ENCODE measurements around the gene SF3B4. TPM values are rescaled to one million over a fixed set of nuclear protein-coding genes. Genes with fewer than 3 reads are reported as not detected.

Gene SF3B4
- total RNA-seq, 1 experiment from 2014 or later = 23.5 TPM

DNA sequence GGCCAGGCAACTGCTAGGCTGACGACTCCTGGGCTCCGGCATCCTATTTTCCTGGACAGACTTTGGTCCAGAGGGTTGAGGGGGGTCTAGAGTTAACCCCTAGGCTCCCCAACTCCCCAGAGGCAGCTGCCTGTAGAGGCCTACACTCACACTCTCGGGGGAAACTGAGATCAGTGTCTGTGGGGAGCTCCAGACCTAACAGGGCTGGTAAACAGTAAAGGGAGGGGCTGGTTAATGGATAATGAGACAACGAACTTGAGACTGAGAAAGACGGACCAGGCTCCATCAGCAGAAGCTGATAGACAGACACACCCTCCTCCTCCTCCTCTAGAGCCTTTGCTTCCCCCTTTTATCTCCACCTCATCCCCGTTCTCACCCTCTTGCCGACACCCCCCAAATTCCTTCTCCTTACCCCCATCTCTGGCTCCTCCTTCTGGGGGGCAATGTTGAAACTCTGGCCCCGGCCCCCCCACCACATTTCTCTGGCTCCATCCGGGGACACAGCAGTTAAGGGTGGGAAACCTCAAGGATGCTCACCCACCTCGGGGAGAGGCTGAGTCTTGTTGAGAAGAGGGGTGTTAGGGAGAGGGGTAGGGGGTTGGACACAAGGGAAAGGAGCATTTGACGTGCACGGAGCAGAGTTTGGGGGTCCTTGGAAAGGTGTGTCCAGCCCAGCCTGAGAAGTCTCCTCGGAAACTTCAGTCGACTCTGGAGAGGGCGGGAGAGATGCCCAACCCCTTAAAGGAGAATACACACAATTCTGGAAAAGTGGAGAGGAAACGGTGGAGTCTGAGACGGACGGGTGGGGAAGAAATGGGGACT, 8.8 kb upstream of the SF3B4 start, which contains the start of gene MTMR11:
MTMR11 (minus strand) TSS at position 710 of the 822 bp plus-strand sequence; CDS start at position 478, 232 bp downstream.
- H3K36me3 ChIP-seq (ENCODE audit: low read depth, low read length) = no peaks in the 10 kb centered on the region
- no peaks in the 10 kb centered on the region for H3K9me3 ChIP-seq (ENCODE audit: low read length)
- H3K79me2 ChIP-seq (ENCODE audit: low read length) = no peaks in the 10 kb centered on the region
- H3K27me3 ChIP-seq (ENCODE audit: low read length) = no peaks in the 10 kb centered on the region
- peak; percentile 69 for DNase-seq
- no peaks in the 10 kb centered on the region for H4K20me1 ChIP-seq (ENCODE audit: low read length)
- H3K4me2 ChIP-seq (ENCODE audit: low read length) = peak within 1 kb of the TSS; percentile 81
- CTCF ChIA-PET = interaction anchor here (0.6 kb wide), 2 partner anchors 26 to 250 kb away, joined by 3 to 4 read pairs; no protein-coding TSS in a partner anchor
- peak; percentile 55 for ATAC-seq
- peak within 1 kb of the TSS; percentile 75 for H3K4me3 ChIP-seq (ENCODE audit: low read length)
- TF ChIP-seq, protein P1, sequence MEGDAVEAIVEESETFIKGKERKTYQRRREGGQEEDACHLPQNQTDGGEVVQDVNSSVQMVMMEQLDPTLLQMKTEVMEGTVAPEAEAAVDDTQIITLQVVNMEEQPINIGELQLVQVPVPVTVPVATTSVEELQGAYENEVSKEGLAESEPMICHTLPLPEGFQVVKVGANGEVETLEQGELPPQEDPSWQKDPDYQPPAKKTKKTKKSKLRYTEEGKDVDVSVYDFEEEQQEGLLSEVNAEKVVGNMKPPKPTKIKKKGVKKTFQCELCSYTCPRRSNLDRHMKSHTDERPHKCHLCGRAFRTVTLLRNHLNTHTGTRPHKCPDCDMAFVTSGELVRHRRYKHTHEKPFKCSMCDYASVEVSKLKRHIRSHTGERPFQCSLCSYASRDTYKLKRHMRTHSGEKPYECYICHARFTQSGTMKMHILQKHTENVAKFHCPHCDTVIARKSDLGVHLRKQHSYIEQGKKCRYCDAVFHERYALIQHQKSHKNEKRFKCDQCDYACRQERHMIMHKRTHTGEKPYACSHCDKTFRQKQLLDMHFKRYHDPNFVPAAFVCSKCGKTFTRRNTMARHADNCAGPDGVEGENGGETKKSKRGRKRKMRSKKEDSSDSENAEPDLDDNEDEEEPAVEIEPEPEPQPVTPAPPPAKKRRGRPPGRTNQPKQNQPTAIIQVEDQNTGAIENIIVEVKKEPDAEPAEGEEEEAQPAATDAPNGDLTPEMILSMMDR (conservative IDR thresholded peaks at IDR 0.05; ENCODE audit: low read depth, low read length) = no peak
- TF ChIP-seq EZH2 (IDR thresholded peaks at IDR 0.05; ENCODE audit: low read length, unreplicated experiment) = no peak
- no peak for TF ChIP-seq EZH2phosphoT487 (IDR thresholded peaks at IDR 0.05; ENCODE audit: borderline replicate concordance, low read length)
- no peaks in the 10 kb centered on the region for H3K9me2 ChIP-seq (replicated peaks; ENCODE audit: low read length)
- peak within 1 kb of the TSS; percentile 88 for H2AFZ ChIP-seq (ENCODE audit: low read length)
- peak within 1 kb of the TSS; percentile 59 for H3K9ac ChIP-seq (ENCODE audit: low read length)
- H3K4me1 ChIP-seq (ENCODE audit: insufficient read depth, low read length) = peaks cover 50% of the 10 kb centered on the region
- peak within 1 kb of the TSS; percentile 90 for H3K27ac ChIP-seq (ENCODE audit: low read length)
- intact Hi-C loops (cut with micrococcal nuclease) = no loop called here
- H3F3A ChIP-seq (ENCODE audit: low read length, unreplicated experiment) = peaks cover 6% of the 10 kb centered on the region
- TSS peak; percentile 6 for BruUV-seq (replicated peaks)
- POLR2A ChIA-PET (ENCODE audit: unreplicated experiment) = interaction anchor here (0.6 kb wide), 1 partner anchor 49 kb away, joined by 3 read pairs; a partner anchor contains a TSS

DNA sequence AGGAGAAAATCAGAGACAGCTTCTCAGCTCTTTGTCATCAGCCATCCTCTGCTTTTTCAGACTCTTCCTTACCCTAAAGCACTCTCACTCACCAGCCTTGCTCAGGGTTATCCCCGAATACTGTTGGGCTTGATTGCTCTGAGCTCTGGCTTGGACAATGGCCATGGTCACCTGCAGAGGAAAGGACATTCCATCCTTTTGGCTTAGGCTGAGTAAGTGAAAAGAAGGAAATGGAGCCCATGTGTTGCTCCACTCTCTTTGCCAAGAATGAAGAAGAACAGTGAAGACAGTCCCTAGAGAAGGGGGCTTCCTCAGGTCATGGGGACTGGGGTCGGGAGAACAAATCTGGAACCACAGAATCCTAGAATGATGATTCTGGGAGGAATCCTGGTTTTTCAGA, 6.8 kb upstream of the SF3B4 start:
- H3K4me2 ChIP-seq (ENCODE audit: low read length) = no peak overlapping the region
- no peaks in the 10 kb centered on the region for H3K36me3 ChIP-seq (ENCODE audit: low read depth, low read length)
- ATAC-seq = no peak
- DNase-seq = no peak
- H3K9me2 ChIP-seq (replicated peaks; ENCODE audit: low read length) = no peaks in the 10 kb centered on the region
- POLR2A ChIA-PET (ENCODE audit: unreplicated experiment) = no interaction called here
- H3K79me2 ChIP-seq (ENCODE audit: low read length) = no peaks in the 10 kb centered on the region
- H3K4me3 ChIP-seq (ENCODE audit: low read length) = no peak overlapping the region
- no peaks in the 10 kb centered on the region for H3K9me3 ChIP-seq (ENCODE audit: low read length)
- TF ChIP-seq EZH2phosphoT487 (IDR thresholded peaks at IDR 0.05; ENCODE audit: borderline replicate concordance, low read length) (no peak), EZH2 (IDR thresholded peaks at IDR 0.05; ENCODE audit: low read length, unreplicated experiment) (no peak)
- H3K9ac ChIP-seq (ENCODE audit: low read length) = no peak overlapping the region
- no peak overlapping the region for H3K27ac ChIP-seq (ENCODE audit: low read length)
- no peak overlapping the region for H2AFZ ChIP-seq (ENCODE audit: low read length)
- H3K27me3 ChIP-seq (ENCODE audit: low read length) = no peaks in the 10 kb centered on the region
- peaks cover 44% of the 10 kb centered on the region for H3K4me1 ChIP-seq (ENCODE audit: insufficient read depth, low read length)
- no TSS peak for BruUV-seq (replicated peaks)
- H4K20me1 ChIP-seq (ENCODE audit: low read length) = no peaks in the 10 kb centered on the region
- no peaks in the 10 kb centered on the region for H3F3A ChIP-seq (ENCODE audit: low read length, unreplicated experiment)
- intact Hi-C loops (cut with micrococcal nuclease) = no loop called here
- CTCF ChIA-PET = no interaction called here

DNA sequence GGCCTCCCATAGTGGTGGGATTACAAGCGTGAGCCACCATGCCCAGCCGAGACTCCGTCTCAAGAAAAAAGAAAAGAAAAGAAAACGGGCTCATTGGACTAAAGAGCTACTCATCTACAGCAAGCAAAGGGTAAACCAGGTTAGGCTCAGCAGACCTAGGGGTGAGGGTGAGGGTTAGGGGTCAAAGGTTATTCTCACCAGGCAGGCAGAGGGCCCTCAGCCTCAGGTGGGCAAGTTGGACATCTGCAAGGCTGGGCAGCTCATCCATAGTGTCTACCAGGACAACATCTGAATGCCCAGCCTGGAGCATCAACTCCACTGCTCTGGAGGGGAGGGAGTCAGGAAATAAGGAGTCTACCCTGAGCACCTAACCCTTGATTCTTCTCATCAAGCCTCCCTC, 5.6 kb upstream of the SF3B4 start:
- Histone ChIP-seq H3K4me2 (ENCODE audit: low read length) (no peak overlapping the region), H4K20me1 (ENCODE audit: low read length) (no peaks in the 10 kb centered on the region), H3K9me2 (replicated peaks; ENCODE audit: low read length) (no peaks in the 10 kb centered on the region), H3K9me3 (ENCODE audit: low read length) (no peaks in the 10 kb centered on the region), H3K36me3 (ENCODE audit: low read depth, low read length) (no peaks in the 10 kb centered on the region), H3F3A (ENCODE audit: low read length, unreplicated experiment) (no peaks in the 10 kb centered on the region), H3K79me2 (ENCODE audit: low read length) (no peaks in the 10 kb centered on the region), H2AFZ (ENCODE audit: low read length) (no peak overlapping the region), H3K4me3 (ENCODE audit: low read length) (no peak overlapping the region), H3K27ac (ENCODE audit: low read length) (no peak overlapping the region), H3K9ac (ENCODE audit: low read length) (no peak overlapping the region), H3K27me3 (ENCODE audit: low read length) (no peaks in the 10 kb centered on the region), H3K4me1 (ENCODE audit: insufficient read depth, low read length) (peaks cover 43% of the 10 kb centered on the region)
- POLR2A ChIA-PET (ENCODE audit: unreplicated experiment) = no interaction called here
- DNase-seq = no peak
- no peak for TF ChIP-seq EZH2phosphoT487 (IDR thresholded peaks at IDR 0.05; ENCODE audit: borderline replicate concordance, low read length)
- TF ChIP-seq, protein P1 (conservative IDR thresholded peaks at IDR 0.05; ENCODE audit: low read depth, low read length) = no peak
- TF ChIP-seq EZH2 (IDR thresholded peaks at IDR 0.05; ENCODE audit: low read length, unreplicated experiment) = no peak
- intact Hi-C loops (cut with micrococcal nuclease) = no loop called here
- CTCF ChIA-PET = no interaction called here
- no peak for ATAC-seq
- BruUV-seq (replicated peaks) = no TSS peak
